HepG2 (cell line): ENCODE measurements around the gene C1orf74. TPM values are rescaled to one million over a fixed set of nuclear protein-coding genes. Genes with fewer than 3 reads are reported as not detected.
A peak's percentile ranks its signal among the peaks of the same experiment; 100 is the strongest.

Experiments
- ARNTL ChIP-seq: sonication (generic); formaldehyde crosslinking; IDR thresholded peaks from 2 replicates; pipeline ENCODE4 v1.4.0; 2020; ENCODE audit warnings: mild to moderate bottlenecking, missing genetic modification reagents
- CSRNP1 ChIP-seq: sonication (generic); formaldehyde crosslinking; IDR thresholded peaks from 2 replicates; pipeline ENCODE4 v1.8.1; 2023; ENCODE audit warnings: mild to moderate bottlenecking, missing genetic modification reagents
- ELF3 ChIP-seq: IDR thresholded peaks from 2 replicates; pipeline ENCODE4 v1.6.1; 2016; ENCODE audit warnings: missing genetic modification reagents, missing compliant biosample characterization
- ELF4 ChIP-seq: sonication (generic); formaldehyde crosslinking; IDR thresholded peaks from 2 replicates; pipeline ENCODE4 v1.5.0; 2020; ENCODE audit warnings: missing genetic modification reagents, mild to moderate bottlenecking, moderate library complexity, borderline replicate concordance
- FOSL1 ChIP-seq: sonication (generic); formaldehyde crosslinking; IDR thresholded peaks from 2 replicates; pipeline ENCODE4 v1.9.0; 2021; ENCODE audit warnings: missing genetic modification reagents, borderline replicate concordance
- FOXP1 ChIP-seq, 2 experiments: fragments of 450-650 bp in 1 of 2; IDR thresholded peaks; 2 replicates each; pipeline ENCODE4 v1.6.1; 2017 to 2018; ENCODE audit warnings: antibody characterized with exemption in 1 of 2
- HCFC1 ChIP-seq: fragments of 150-350 bp; IDR thresholded peaks from 2 replicates; pipeline ENCODE4 v1.6.1; 2014; ENCODE audit warnings: low read depth, low read length
- KDM2A ChIP-seq: sonication (generic); formaldehyde crosslinking; IDR thresholded peaks from 2 replicates; pipeline ENCODE4 v1.4.0; 2020; ENCODE audit warnings: low read depth, missing genetic modification reagents, borderline replicate concordance
- MEIS2 ChIP-seq: sonication (generic); formaldehyde crosslinking; IDR thresholded peaks from 2 replicates; pipeline ENCODE4 v1.9.0; 2021; ENCODE audit warnings: mild to moderate bottlenecking, missing genetic modification reagents
- MTERF4 ChIP-seq: sonication (generic); formaldehyde crosslinking; IDR thresholded peaks from 2 replicates; pipeline ENCODE4 v1.8.0; 2023; ENCODE audit warnings: mild to moderate bottlenecking, missing genetic modification reagents
- RAD21 ChIP-seq: fragments of 450-650 bp; formaldehyde crosslinking; IDR thresholded peaks from 2 replicates; pipeline ENCODE4 v1.5.0; 2020; ENCODE audit warnings: mild to moderate bottlenecking
- SMARCC2 ChIP-seq: fragments of 450-650 bp; IDR thresholded peaks from 2 replicates; pipeline ENCODE4 v1.6.1; 2017; ENCODE audit warnings: antibody characterized with exemption, mild to moderate bottlenecking
- TCF12 ChIP-seq, 2 experiments: fragments of 450-650 bp in 1 of 2; sonication (generic) in 1 of 2; formaldehyde crosslinking in 1 of 2; IDR thresholded peaks; 2 replicates each; pipeline versions ENCODE4 v1.6.1 to v1.8.0; 2017 to 2022; ENCODE audit warnings: antibody characterized with exemption in 1 of 2, mild to moderate bottlenecking in 1 of 2, missing genetic modification reagents in 1 of 2, moderate library complexity in 1 of 2
- TRIM24 ChIP-seq: sonication (generic); formaldehyde crosslinking; IDR thresholded peaks from 2 replicates; pipeline ENCODE4 v1.8.0; 2022; ENCODE audit warnings: mild to moderate bottlenecking, missing genetic modification reagents
- ZBTB20 ChIP-seq: sonication (generic); formaldehyde crosslinking; IDR thresholded peaks from 2 replicates; pipeline ENCODE4 v1.8.1; 2023; ENCODE audit warnings: missing genetic modification reagents, low read depth, mild to moderate bottlenecking, borderline replicate concordance
- ZBTB7B ChIP-seq: sonication (generic); formaldehyde crosslinking; IDR thresholded peaks from 2 replicates; pipeline ENCODE4 v1.4.0; 2020; ENCODE audit warnings: missing genetic modification reagents
- ZFP37 ChIP-seq: sonication (generic); formaldehyde crosslinking; IDR thresholded peaks from 2 replicates; pipeline ENCODE4 v1.4.0; 2020; ENCODE audit warnings: missing genetic modification reagents, borderline replicate concordance
- ZNF20 ChIP-seq: sonication (generic); formaldehyde crosslinking; IDR thresholded peaks from 2 replicates; pipeline ENCODE4 v1.4.0; 2020; ENCODE audit warnings: mild to moderate bottlenecking, moderate library complexity, missing genetic modification reagents
- ZNF773 ChIP-seq: sonication (generic); formaldehyde crosslinking; IDR thresholded peaks from 2 replicates; pipeline ENCODE4 v1.4.0; 2020; ENCODE audit warnings: missing genetic modification reagents, borderline replicate concordance
- polyA plus RNA-seq, 8 experiments: library from polyadenylated mRNA; depleted of rRNA in 3 of 8; stranded (reverse) in 7 of 8; unstranded in 1 of 8; fragments of >200 nt; fragmentation: Illumina TruSeq in 4 of 8; extraction: Trizol in 4 of 8; gene quantifications; 2 replicates each; pipeline versions ENCODE4 v1.2.1 to v1.2.3, GENCODE V29; 2011 to 2016; ENCODE audit warnings: low read depth in 4 of 8, missing spikeins in 1 of 8, mixed read lengths in 1 of 8; ENCODE audit not compliant: insufficient read depth in 1 of 8
- total RNA-seq, 5 experiments: library from RNA; depleted of rRNA; stranded (reverse); fragments of >200 nt; fragmentation: Illumina TruSeq; extraction: Trizol; gene quantifications; 2 replicates each; pipeline ENCODE4 v1.2.3, GENCODE V29; 2016; ENCODE audit warnings: low read depth in 1 of 5
- TF ChIP-seq, protein P1 (sequence below): sonication (generic); formaldehyde crosslinking; IDR thresholded peaks from 2 replicates; pipeline ENCODE4 v1.8.0; 2022; ENCODE audit warnings: mild to moderate bottlenecking, missing genetic modification reagents, moderate library complexity

Gene C1orf74
- total and polyA plus RNA-seq, 2 of the 13 experiments (the other 11 are each of a cell fraction or from before 2014, with no cell fraction given) = 0.33 to 0.71 TPM

GRCh38 chr1:209784265-209785169 is at the start of gene C1orf74 (continued):
- TF ChIP-seq FOXP1 (IDR thresholded peaks at IDR 0.05) (no peak), FOXP1 (CRISPR knock-in tag; IDR thresholded peaks at IDR 0.05) (no peak), TRIM24 (CRISPR knock-in tag) (no peak), ZBTB7B (CRISPR knock-in tag) (0 out of 2 replicates have a peak, but pooled peaks have one; percentile 20), ZFP37 (CRISPR knock-in tag) (no peak), KDM2A (CRISPR knock-in tag) (peak; percentile 56; the same call in 1 of the 2 replicates), SMARCC2 (no peak), MEIS2 (CRISPR knock-in tag) (0 out of 2 replicates have a peak, but pooled peaks have one; percentile 54), MTERF4 (no peak), RAD21 (no peak), ARNTL (no peak), ELF4 (CRISPR knock-in tag) (peak; percentile 66; the same call in 1 of the 2 replicates), ZNF773 (CRISPR knock-in tag) (no peak), CSRNP1 (CRISPR knock-in tag) (no peak), ZNF20 (CRISPR knock-in tag) (no peak), HCFC1 (peak; percentile 33; the same call in 1 of the 2 replicates), ELF3 (CRISPR knock-in tag) (peak; percentile 51; the same call in 1 of the 2 replicates), ZBTB20 (CRISPR knock-in tag) (no peak), FOSL1 (CRISPR knock-in tag) (no peak), TCF12 (IDR thresholded peaks at IDR 0.05) (no peak), TCF12 (CRISPR knock-in tag; IDR thresholded peaks at IDR 0.05) (no peak)
- TF ChIP-seq, protein P1, sequence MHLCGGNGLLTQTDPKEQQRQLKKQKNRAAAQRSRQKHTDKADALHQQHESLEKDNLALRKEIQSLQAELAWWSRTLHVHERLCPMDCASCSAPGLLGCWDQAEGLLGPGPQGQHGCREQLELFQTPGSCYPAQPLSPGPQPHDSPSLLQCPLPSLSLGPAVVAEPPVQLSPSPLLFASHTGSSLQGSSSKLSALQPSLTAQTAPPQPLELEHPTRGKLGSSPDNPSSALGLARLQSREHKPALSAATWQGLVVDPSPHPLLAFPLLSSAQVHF (CRISPR knock-in tag) = no peak
